CD4-positive, alpha-beta T cell (primary cell): ENCODE data around the gene CDC123. TPM values are rescaled to one million over a fixed set of nuclear protein-coding genes. Genes with fewer than 3 reads are reported as not detected.

Experiments used
- ATAC-seq: fragments of 200-7000 bp; cut with Tn5 transposase; one replicate; pipeline ENCODE4 v1.10.0; 2022; ENCODE audit warnings: mild to moderate bottlenecking; ENCODE audit not compliant: poor library complexity
- CTCF ChIA-PET: fragments of 350-600 bp; sonication (Branson Sonifier 250); formaldehyde crosslinking; loops from one replicate; lab custom pipeline; 2021; ENCODE audit warnings: antibody characterized with exemption, inconsistent platforms; lab: Charles Lee
- POLR2A ChIA-PET: fragments of 350-600 bp; sonication (Branson Sonifier 250); formaldehyde crosslinking; loops from one replicate; lab custom pipeline; 2021; ENCODE audit warnings: antibody characterized with exemption, inconsistent platforms; lab: Charles Lee
- DNase-seq, 14 experiments: peaks; one replicate each; pipeline ENCODE4 v3.0.0-alpha.2; 2013 to 2020; ENCODE audit warnings: mixed read lengths in 2 of 14
- H3K27ac ChIP-seq, 2 donors: one replicate each; pipeline versions ENCODE4 v1.5.1 to v1.7.0; 2013; ENCODE audit warnings: low read length in 2 of 2, low read depth in 1 of 2, mild to moderate bottlenecking in 1 of 2
- H3K27me3 ChIP-seq, 2 experiments: 1 replicate in 1 of 2; 2 replicates in 1 of 2; pipeline versions ENCODE4 v1.6.1 to v1.7.0; 2013; ENCODE audit warnings: low read length in 2 of 2, control low read depth in 1 of 2, mild to moderate bottlenecking in 1 of 2, moderate library complexity in 1 of 2; ENCODE audit not compliant: insufficient read depth in 2 of 2, control insufficient read depth in 1 of 2
- H3K36me3 ChIP-seq: one replicate; pipeline ENCODE4 v1.6.1; 2013; ENCODE audit warnings: low read length, control low read depth; ENCODE audit not compliant: insufficient read depth
- H3K4me1 ChIP-seq: one replicate; pipeline ENCODE4 v1.6.1; 2013; ENCODE audit warnings: low read length, control low read depth; ENCODE audit not compliant: insufficient read depth
- H3K4me3 ChIP-seq: one replicate; pipeline ENCODE4 v1.5.1; 2013; ENCODE audit warnings: mild to moderate bottlenecking, low read length, moderate library complexity
- H3K9me3 ChIP-seq, 2 experiments: 1 replicate in 1 of 2; 2 replicates in 1 of 2; pipeline versions ENCODE4 v1.6.1 to v1.7.0; 2013; ENCODE audit warnings: low read length in 2 of 2, mild to moderate bottlenecking in 2 of 2, control low read depth in 1 of 2, moderate library complexity in 1 of 2; ENCODE audit not compliant: control insufficient read depth in 1 of 2, insufficient read depth in 1 of 2
- H3K27ac Mint-ChIP-seq: one replicate; pipeline ENCODE4 v1.8.0; 2020; ENCODE audit warnings: mixed read lengths
- H3K27me3 Mint-ChIP-seq: one replicate; pipeline ENCODE4 v1.8.0; 2021; ENCODE audit warnings: mixed read lengths
- H3K36me3 Mint-ChIP-seq: one replicate; pipeline ENCODE4 v1.8.0; 2021; ENCODE audit warnings: low read depth, mixed read lengths
- H3K4me1 Mint-ChIP-seq: one replicate; pipeline ENCODE4 v1.8.0; 2021; ENCODE audit warnings: low read depth, mixed read lengths
- H3K4me3 Mint-ChIP-seq: one replicate; pipeline ENCODE4 v1.8.0; 2020; ENCODE audit warnings: mild to moderate bottlenecking, mixed read lengths
- H3K9me3 Mint-ChIP-seq: one replicate; pipeline ENCODE4 v1.8.0; 2020; ENCODE audit warnings: mixed read lengths
- intact Hi-C, 2 experiments: fragments of 100-400 bp; cut with DNase I in 1 of 2; cut with micrococcal nuclease in 1 of 2; formaldehyde crosslinking; loops; one replicate each; pipeline versions ENCODE4 v1.15.1 to v1.9.0; 2023 to 2025; cut with DNase I, micrococcal nuclease
- total RNA-seq, 174 experiments: library from RNA in 2 of 174; stranded (reverse) in 2 of 174; gene quantifications; one replicate each; pipeline ENCODE4 v1.2.3 and lab custom pipeline; 2021 to 2026
- TF ChIP-seq, protein P1 (sequence below): fragments of 200-600 bp; IDR thresholded peaks from one replicate; pipeline ENCODE4 v1.8.0; 2022; ENCODE audit warnings: antibody characterized with exemption, mild to moderate bottlenecking

CDC123 gene
- total RNA-seq, 2 experiments from 2014 or later = 34.7 to 40.5 TPM

DNA sequence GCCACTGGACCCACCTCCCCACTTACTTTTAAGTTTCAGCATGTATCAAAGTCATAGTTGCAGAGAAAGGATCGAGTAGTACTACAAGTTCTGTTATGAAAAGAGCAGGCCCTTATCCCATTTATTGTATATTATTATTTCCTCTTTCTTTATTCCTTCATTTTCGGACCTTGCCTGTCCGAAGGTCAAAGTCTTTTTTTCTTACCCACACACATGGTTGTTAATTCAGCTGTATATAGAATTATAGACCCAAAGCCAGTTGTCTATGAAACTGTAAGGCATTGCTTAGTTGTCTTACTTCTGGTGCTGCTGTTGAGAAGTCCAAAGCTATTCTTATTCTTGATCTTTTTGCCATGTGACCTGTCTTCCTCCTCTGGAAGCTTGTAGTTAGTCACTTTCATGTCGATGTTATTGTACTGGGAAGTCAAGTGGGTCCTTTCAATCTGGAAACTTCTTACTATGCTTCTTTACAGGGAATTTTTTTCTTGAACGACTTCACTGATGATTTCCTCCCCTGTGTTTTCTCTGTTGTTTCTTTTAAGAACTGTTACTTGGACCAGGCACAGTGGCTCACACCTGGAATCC, 8.6 kb upstream of the CDC123 start:
- TF ChIP-seq, protein P1, sequence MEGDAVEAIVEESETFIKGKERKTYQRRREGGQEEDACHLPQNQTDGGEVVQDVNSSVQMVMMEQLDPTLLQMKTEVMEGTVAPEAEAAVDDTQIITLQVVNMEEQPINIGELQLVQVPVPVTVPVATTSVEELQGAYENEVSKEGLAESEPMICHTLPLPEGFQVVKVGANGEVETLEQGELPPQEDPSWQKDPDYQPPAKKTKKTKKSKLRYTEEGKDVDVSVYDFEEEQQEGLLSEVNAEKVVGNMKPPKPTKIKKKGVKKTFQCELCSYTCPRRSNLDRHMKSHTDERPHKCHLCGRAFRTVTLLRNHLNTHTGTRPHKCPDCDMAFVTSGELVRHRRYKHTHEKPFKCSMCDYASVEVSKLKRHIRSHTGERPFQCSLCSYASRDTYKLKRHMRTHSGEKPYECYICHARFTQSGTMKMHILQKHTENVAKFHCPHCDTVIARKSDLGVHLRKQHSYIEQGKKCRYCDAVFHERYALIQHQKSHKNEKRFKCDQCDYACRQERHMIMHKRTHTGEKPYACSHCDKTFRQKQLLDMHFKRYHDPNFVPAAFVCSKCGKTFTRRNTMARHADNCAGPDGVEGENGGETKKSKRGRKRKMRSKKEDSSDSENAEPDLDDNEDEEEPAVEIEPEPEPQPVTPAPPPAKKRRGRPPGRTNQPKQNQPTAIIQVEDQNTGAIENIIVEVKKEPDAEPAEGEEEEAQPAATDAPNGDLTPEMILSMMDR = no peak
- CTCF ChIA-PET = no interaction called here
- Histone ChIP-seq H3K27ac (no peak overlapping the region), H3K9me3 (no peaks in the 10 kb centered on the region), H3K4me3 (no peak overlapping the region), H3K4me1 (peaks cover 4% of the 10 kb centered on the region), H3K27me3 (no peaks in the 10 kb centered on the region), H3K36me3 (peaks cover 30% of the 10 kb centered on the region)
- Mint-ChIP-seq H3K27ac (no peak overlapping the region), H3K9me3 (no peaks in the 10 kb centered on the region), H3K4me1 (peaks cover 19% of the 10 kb centered on the region), H3K36me3 (peaks cover 52% of the 10 kb centered on the region), H3K27me3 (no peaks in the 10 kb centered on the region), H3K4me3 (no peak overlapping the region)
- POLR2A ChIA-PET = no interaction called here
- DNase-seq = no peak
- intact Hi-C loops = no loop called here
- ATAC-seq = no peak

DNA sequence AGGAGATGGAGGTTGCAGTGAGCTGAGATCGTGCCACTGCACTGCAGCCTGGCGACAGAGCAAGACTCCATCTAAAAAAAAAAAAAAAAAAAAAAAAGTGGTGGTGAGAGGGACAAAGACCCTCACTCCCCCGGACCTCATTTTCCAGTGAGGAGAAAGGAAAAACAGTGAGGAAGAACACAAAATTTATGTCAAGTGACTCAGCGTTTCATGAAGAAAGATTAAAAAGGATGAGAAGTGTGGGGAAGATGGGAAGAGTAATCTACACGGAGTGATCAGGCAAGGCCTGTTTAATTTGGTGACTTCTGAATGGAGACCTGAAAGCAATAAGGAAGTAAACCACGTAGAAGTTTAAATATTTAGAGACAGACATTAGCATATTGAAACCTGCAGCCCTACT, 7.3 kb upstream of the CDC123 start:
- ATAC-seq (no peak), DNase-seq (no peak)
- Histone ChIP-seq H3K36me3 (peaks cover 24% of the 10 kb centered on the region), H3K9me3 (no peaks in the 10 kb centered on the region), H3K27me3 (no peaks in the 10 kb centered on the region), H3K4me1 (peaks cover 4% of the 10 kb centered on the region), H3K4me3 (no peak overlapping the region), H3K27ac (no peak overlapping the region)
- Mint-ChIP-seq H3K27ac (no peak overlapping the region), H3K4me1 (peaks cover 27% of the 10 kb centered on the region), H3K4me3 (no peak overlapping the region), H3K36me3 (peaks cover 43% of the 10 kb centered on the region), H3K27me3 (no peaks in the 10 kb centered on the region), H3K9me3 (no peaks in the 10 kb centered on the region)
- POLR2A ChIA-PET = no interaction called here
- intact Hi-C loops = no loop called here
- CTCF ChIA-PET = no interaction called here
- TF ChIP-seq, protein P1 = no peak

- Mint-ChIP-seq H3K36me3 (peaks cover 44% of the 10 kb centered on the region), H3K4me3 (no peak overlapping the region), H3K27ac (no peak overlapping the region), H3K4me1 (peaks cover 33% of the 10 kb centered on the region), H3K9me3 (no peaks in the 10 kb centered on the region), H3K27me3 (no peaks in the 10 kb centered on the region)
- Histone ChIP-seq H3K9me3 (no peaks in the 10 kb centered on the region), H3K27me3 (no peaks in the 10 kb centered on the region), H3K4me3 (no peak overlapping the region), H3K4me1 (peaks cover 12% of the 10 kb centered on the region), H3K27ac (no peak overlapping the region), H3K36me3 (peaks cover 22% of the 10 kb centered on the region)
- ATAC-seq (no peak), DNase-seq (no peak)
- CTCF ChIA-PET = no interaction called here
- POLR2A ChIA-PET = no interaction called here
- intact Hi-C loops = no loop called here
- TF ChIP-seq, protein P1 = no peak
Measured at GRCh38 chr10:12189426-12189825, 6.6 kb upstream of the CDC123 start.
